ENCODE results near the gene BCAT1.

- TF ChIP-seq, protein P1, sequence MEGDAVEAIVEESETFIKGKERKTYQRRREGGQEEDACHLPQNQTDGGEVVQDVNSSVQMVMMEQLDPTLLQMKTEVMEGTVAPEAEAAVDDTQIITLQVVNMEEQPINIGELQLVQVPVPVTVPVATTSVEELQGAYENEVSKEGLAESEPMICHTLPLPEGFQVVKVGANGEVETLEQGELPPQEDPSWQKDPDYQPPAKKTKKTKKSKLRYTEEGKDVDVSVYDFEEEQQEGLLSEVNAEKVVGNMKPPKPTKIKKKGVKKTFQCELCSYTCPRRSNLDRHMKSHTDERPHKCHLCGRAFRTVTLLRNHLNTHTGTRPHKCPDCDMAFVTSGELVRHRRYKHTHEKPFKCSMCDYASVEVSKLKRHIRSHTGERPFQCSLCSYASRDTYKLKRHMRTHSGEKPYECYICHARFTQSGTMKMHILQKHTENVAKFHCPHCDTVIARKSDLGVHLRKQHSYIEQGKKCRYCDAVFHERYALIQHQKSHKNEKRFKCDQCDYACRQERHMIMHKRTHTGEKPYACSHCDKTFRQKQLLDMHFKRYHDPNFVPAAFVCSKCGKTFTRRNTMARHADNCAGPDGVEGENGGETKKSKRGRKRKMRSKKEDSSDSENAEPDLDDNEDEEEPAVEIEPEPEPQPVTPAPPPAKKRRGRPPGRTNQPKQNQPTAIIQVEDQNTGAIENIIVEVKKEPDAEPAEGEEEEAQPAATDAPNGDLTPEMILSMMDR (IDR thresholded peaks at IDR 0.05): no peak
- no peak for TF ChIP-seq EZH2 (IDR thresholded peaks at IDR 0.05; ENCODE audit: borderline replicate concordance, insufficient read depth, low read depth, low read length, poor library complexity, severe bottlenecking)
These were observed 188.7 kb downstream of the BCAT1 start for GRCh38 chr12:24760162-24760561.

Measured in B cell (primary cell).